Amniotic stem cell (primary cell): ENCODE results near the gene GABARAPL2.

Experiments used
- DNase-seq: peaks from one replicate; lab custom pipeline; 2025; lab: John Stamatoyannopoulos, UW

Gene GABARAPL2

GRCh38 chr16:75555213-75555706 lies 10.9 kb upstream of the GABARAPL2 start:
- DNase-seq = peak; percentile 88

GRCh38 chr16:75555707-75556430 lies 10.3 kb upstream of the GABARAPL2 start, which contains the start of gene TMEM231:
TSS of gene TMEM231 (minus strand) at chr16:75556252. CDS start at chr16:75556209, 43 bp downstream.
- peak; percentile 82 for DNase-seq

GRCh38 chr16:75556431-75556950 lies 9.7 kb upstream of the GABARAPL2 start:
- DNase-seq = no peak

- no peak for DNase-seq
These were observed 7.3 kb upstream of the GABARAPL2 start for GRCh38 chr16:75558846-75559401.

GRCh38 chr16:75559564-75560372 lies 6.4 kb upstream of the GABARAPL2 start:
- DNase-seq = no peak

GRCh38 chr16:75565640-75566039 lies 539 bp upstream of the GABARAPL2 start:
- no peak for DNase-seq

- no peak for DNase-seq
These were observed 628 bp downstream of the GABARAPL2 start for GRCh38 chr16:75566758-75567255.

GRCh38 chr16:75567911-75568310 lies 1.7 kb downstream of the GABARAPL2 start:
- DNase-seq = no peak

- DNase-seq = no peak
These were observed 4.4 kb downstream of the GABARAPL2 start for GRCh38 chr16:75570396-75571065.

GRCh38 chr16:75572864-75573542 lies 6.8 kb downstream of the GABARAPL2 start:
- no peak for DNase-seq

- DNase-seq = no peak
These were observed 7.8 kb downstream of the GABARAPL2 start for GRCh38 chr16:75573955-75574354.

- no peak for DNase-seq
These were observed 9.8 kb downstream of the GABARAPL2 start for GRCh38 chr16:75575958-75576357.

- no peak for DNase-seq
These were observed 10.2 kb downstream of the GABARAPL2 start for GRCh38 chr16:75576384-75576811.

- no peak for DNase-seq
These were observed 12.0 kb downstream of the GABARAPL2 start for GRCh38 chr16:75578212-75578611.

- no peak for DNase-seq
These were observed 12.5 kb downstream of the GABARAPL2 start for GRCh38 chr16:75578725-75579124.

- no peak for DNase-seq
These were observed 13.2 kb downstream of the GABARAPL2 start for GRCh38 chr16:75579281-75579834.

GRCh38 chr16:75584108-75584507 lies 17.9 kb downstream of the GABARAPL2 start:
- no peak for DNase-seq

- no peak for DNase-seq
These were observed 22.5 kb downstream of the GABARAPL2 start for GRCh38 chr16:75588716-75589115.

GRCh38 chr16:75589306-75589705 lies 23.1 kb downstream of the GABARAPL2 start:
- DNase-seq = no peak

- DNase-seq = no peak
These were observed 25.0 kb downstream of the GABARAPL2 start for GRCh38 chr16:75590920-75591843.
